Measurements from ENCODE around the gene DSE.

GRCh38 chr6:116397914-116398313, 27.2 kb downstream of the DSE start:
- no peak for TF ChIP-seq EZH2 (IDR thresholded peaks at IDR 0.05; ENCODE audit: borderline replicate concordance, insufficient read depth, low read depth, low read length, poor library complexity, severe bottlenecking)
- TF ChIP-seq, protein P1, sequence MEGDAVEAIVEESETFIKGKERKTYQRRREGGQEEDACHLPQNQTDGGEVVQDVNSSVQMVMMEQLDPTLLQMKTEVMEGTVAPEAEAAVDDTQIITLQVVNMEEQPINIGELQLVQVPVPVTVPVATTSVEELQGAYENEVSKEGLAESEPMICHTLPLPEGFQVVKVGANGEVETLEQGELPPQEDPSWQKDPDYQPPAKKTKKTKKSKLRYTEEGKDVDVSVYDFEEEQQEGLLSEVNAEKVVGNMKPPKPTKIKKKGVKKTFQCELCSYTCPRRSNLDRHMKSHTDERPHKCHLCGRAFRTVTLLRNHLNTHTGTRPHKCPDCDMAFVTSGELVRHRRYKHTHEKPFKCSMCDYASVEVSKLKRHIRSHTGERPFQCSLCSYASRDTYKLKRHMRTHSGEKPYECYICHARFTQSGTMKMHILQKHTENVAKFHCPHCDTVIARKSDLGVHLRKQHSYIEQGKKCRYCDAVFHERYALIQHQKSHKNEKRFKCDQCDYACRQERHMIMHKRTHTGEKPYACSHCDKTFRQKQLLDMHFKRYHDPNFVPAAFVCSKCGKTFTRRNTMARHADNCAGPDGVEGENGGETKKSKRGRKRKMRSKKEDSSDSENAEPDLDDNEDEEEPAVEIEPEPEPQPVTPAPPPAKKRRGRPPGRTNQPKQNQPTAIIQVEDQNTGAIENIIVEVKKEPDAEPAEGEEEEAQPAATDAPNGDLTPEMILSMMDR (IDR thresholded peaks at IDR 0.05) = no peak
